Measurements from ENCODE around the gene MED16. TPM values are rescaled to one million over a fixed set of nuclear protein-coding genes. Genes with fewer than 3 reads are reported as not detected.
A peak's percentile ranks its signal among the peaks of the same experiment; 100 is the strongest.

The MED16 gene
- total and polyA plus RNA-seq, 2 of the 13 experiments (the other 11 are each of a cell fraction or from before 2014, with no cell fraction given), result 13.3 to 14.8 TPM

DNA sequence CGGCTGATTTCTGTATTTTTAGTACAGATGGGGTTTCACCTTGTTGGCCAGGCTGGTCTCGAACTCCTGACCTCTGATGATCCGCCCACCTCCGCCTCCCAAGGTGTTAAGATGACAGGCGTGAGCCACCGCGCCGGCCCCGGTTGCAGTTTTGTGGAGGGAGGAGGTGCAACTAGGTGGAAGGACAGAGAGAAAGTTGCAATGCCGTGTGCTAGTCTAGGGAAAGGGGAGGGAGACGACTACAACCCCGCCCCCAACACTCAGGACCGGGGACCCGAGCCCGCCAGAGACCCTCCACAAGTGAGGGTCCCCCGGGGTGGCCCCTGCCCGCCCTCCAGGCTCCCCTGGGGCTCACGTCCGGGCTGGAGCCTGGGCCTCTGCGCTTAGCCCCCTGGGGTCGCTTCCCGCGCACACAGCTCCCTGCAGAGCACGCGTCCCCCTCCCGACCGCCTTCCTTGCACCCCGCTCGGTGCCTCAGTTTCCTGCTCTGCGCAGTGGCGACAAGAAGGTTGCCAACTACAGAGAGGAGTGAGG lies 31.6 kb upstream of the MED16 start (continued):
- TF ChIP-seq, protein P1, sequence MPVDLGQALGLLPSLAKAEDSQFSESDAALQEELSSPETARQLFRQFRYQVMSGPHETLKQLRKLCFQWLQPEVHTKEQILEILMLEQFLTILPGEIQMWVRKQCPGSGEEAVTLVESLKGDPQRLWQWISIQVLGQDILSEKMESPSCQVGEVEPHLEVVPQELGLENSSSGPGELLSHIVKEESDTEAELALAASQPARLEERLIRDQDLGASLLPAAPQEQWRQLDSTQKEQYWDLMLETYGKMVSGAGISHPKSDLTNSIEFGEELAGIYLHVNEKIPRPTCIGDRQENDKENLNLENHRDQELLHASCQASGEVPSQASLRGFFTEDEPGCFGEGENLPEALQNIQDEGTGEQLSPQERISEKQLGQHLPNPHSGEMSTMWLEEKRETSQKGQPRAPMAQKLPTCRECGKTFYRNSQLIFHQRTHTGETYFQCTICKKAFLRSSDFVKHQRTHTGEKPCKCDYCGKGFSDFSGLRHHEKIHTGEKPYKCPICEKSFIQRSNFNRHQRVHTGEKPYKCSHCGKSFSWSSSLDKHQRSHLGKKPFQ (CRISPR knock-in tag; IDR thresholded peaks at IDR 0.05; ENCODE audit: insufficient replicate concordance), result no peak
- TF ChIP-seq RXRA (CRISPR knock-in tag; IDR thresholded peaks at IDR 0.05) (peak; percentile 6; the same call in 1 of the 2 replicates), ZNF460 (CRISPR knock-in tag; IDR thresholded peaks at IDR 0.05; ENCODE audit: borderline replicate concordance) (0 out of 2 replicates have a peak, but pooled peaks have one; percentile 60), ZNF143 (CRISPR knock-in tag; IDR thresholded peaks at IDR 0.05) (no peak), HIVEP1 (CRISPR knock-in tag; IDR thresholded peaks at IDR 0.05) (peak; percentile 46; the same call in 1 of the 2 replicates), SMARCE1 (IDR thresholded peaks at IDR 0.05; ENCODE audit: borderline replicate concordance) (no peak), RFX5 (IDR thresholded peaks at IDR 0.05; ENCODE audit: low read depth, low read length) (no peak), AHR (CRISPR knock-in tag; IDR thresholded peaks at IDR 0.05) (no peak), ZNF777 (CRISPR knock-in tag; IDR thresholded peaks at IDR 0.05) (no peak), ZFP36 (IDR thresholded peaks at IDR 0.05; ENCODE audit: borderline replicate concordance, low read depth, low read length, partially characterized antibody) (no peak), TGIF2 (CRISPR knock-in tag; IDR thresholded peaks at IDR 0.05) (no peak), TARDBP (CRISPR knock-in tag; IDR thresholded peaks at IDR 0.05) (no peak), TAF15 (IDR thresholded peaks at IDR 0.05; ENCODE audit: low read depth, low read length, poor library complexity, severe bottlenecking) (peak; percentile 31)
- TF ChIP-seq, protein P2, sequence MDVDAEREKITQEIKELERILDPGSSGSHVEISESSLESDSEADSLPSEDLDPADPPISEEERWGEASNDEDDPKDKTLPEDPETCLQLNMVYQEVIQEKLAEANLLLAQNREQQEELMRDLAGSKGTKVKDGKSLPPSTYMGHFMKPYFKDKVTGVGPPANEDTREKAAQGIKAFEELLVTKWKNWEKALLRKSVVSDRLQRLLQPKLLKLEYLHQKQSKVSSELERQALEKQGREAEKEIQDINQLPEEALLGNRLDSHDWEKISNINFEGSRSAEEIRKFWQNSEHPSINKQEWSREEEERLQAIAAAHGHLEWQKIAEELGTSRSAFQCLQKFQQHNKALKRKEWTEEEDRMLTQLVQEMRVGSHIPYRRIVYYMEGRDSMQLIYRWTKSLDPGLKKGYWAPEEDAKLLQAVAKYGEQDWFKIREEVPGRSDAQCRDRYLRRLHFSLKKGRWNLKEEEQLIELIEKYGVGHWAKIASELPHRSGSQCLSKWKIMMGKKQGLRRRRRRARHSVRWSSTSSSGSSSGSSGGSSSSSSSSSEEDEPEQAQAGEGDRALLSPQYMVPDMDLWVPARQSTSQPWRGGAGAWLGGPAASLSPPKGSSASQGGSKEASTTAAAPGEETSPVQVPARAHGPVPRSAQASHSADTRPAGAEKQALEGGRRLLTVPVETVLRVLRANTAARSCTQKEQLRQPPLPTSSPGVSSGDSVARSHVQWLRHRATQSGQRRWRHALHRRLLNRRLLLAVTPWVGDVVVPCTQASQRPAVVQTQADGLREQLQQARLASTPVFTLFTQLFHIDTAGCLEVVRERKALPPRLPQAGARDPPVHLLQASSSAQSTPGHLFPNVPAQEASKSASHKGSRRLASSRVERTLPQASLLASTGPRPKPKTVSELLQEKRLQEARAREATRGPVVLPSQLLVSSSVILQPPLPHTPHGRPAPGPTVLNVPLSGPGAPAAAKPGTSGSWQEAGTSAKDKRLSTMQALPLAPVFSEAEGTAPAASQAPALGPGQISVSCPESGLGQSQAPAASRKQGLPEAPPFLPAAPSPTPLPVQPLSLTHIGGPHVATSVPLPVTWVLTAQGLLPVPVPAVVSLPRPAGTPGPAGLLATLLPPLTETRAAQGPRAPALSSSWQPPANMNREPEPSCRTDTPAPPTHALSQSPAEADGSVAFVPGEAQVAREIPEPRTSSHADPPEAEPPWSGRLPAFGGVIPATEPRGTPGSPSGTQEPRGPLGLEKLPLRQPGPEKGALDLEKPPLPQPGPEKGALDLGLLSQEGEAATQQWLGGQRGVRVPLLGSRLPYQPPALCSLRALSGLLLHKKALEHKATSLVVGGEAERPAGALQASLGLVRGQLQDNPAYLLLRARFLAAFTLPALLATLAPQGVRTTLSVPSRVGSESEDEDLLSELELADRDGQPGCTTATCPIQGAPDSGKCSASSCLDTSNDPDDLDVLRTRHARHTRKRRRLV (CRISPR knock-in tag; IDR thresholded peaks at IDR 0.05), result 0 out of 2 replicates have a peak, but pooled peaks have one; percentile 68
- TF ChIP-seq, protein P3, sequence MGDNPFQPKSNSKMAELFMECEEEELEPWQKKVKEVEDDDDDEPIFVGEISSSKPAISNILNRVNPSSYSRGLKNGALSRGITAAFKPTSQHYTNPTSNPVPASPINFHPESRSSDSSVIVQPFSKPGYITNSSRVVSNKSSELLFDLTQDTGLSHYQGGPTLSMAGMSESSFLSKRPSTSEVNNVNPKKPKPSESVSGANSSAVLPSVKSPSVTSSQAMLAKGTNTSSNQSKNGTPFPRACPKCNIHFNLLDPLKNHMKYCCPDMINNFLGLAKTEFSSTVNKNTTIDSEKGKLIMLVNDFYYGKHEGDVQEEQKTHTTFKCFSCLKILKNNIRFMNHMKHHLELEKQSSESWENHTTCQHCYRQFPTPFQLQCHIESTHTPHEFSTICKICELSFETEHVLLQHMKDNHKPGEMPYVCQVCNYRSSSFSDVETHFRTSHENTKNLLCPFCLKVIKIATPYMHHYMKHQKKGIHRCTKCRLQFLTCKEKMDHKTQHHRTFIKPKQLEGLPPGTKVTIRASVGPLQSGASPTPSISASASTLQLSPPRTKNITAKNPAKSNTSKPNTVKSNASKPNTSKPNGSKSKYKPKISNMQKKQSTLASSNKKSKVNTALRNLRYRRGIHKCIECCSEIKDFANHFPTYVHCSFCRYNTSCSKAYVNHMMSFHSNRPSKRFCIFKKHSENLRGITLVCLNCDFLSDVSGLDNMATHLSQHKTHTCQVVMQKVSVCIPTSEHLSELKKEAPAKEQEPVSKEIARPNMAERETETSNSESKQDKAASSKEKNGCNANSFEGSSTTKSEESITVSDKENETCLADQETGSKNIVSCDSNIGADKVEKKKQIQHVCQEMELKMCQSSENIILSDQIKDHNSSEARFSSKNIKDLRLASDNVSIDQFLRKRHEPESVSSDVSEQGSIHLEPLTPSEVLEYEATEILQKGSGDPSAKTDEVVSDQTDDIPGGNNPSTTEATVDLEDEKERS (CRISPR knock-in tag; IDR thresholded peaks at IDR 0.05), result no peak
- TF ChIP-seq, protein P4, sequence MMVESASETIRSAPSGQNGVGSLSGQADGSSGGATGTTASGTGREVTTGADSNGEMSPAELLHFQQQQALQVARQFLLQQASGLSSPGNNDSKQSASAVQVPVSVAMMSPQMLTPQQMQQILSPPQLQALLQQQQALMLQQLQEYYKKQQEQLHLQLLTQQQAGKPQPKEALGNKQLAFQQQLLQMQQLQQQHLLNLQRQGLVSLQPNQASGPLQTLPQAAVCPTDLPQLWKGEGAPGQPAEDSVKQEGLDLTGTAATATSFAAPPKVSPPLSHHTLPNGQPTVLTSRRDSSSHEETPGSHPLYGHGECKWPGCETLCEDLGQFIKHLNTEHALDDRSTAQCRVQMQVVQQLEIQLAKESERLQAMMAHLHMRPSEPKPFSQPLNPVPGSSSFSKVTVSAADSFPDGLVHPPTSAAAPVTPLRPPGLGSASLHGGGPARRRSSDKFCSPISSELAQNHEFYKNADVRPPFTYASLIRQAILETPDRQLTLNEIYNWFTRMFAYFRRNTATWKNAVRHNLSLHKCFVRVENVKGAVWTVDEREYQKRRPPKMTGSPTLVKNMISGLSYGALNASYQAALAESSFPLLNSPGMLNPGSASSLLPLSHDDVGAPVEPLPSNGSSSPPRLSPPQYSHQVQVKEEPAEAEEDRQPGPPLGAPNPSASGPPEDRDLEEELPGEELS (CRISPR knock-in tag; IDR thresholded peaks at IDR 0.05), result 0 out of 2 replicates have a peak, but pooled peaks have one; percentile 1
- TF ChIP-seq, protein P5, sequence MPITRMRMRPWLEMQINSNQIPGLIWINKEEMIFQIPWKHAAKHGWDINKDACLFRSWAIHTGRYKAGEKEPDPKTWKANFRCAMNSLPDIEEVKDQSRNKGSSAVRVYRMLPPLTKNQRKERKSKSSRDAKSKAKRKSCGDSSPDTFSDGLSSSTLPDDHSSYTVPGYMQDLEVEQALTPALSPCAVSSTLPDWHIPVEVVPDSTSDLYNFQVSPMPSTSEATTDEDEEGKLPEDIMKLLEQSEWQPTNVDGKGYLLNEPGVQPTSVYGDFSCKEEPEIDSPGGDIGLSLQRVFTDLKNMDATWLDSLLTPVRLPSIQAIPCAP (CRISPR knock-in tag; IDR thresholded peaks at IDR 0.05; ENCODE audit: low read depth), result no peak
